ENCODE data around the gene KANSL1. TPM values are rescaled to one million over a fixed set of nuclear protein-coding genes. Genes with fewer than 3 reads are reported as not detected.
A peak's percentile ranks its signal among the peaks of the same experiment; 100 is the strongest.

KANSL1 gene
- total and polyA plus RNA-seq, 7 donors, result 9.7 to 130 (median 70.7) TPM

DNA sequence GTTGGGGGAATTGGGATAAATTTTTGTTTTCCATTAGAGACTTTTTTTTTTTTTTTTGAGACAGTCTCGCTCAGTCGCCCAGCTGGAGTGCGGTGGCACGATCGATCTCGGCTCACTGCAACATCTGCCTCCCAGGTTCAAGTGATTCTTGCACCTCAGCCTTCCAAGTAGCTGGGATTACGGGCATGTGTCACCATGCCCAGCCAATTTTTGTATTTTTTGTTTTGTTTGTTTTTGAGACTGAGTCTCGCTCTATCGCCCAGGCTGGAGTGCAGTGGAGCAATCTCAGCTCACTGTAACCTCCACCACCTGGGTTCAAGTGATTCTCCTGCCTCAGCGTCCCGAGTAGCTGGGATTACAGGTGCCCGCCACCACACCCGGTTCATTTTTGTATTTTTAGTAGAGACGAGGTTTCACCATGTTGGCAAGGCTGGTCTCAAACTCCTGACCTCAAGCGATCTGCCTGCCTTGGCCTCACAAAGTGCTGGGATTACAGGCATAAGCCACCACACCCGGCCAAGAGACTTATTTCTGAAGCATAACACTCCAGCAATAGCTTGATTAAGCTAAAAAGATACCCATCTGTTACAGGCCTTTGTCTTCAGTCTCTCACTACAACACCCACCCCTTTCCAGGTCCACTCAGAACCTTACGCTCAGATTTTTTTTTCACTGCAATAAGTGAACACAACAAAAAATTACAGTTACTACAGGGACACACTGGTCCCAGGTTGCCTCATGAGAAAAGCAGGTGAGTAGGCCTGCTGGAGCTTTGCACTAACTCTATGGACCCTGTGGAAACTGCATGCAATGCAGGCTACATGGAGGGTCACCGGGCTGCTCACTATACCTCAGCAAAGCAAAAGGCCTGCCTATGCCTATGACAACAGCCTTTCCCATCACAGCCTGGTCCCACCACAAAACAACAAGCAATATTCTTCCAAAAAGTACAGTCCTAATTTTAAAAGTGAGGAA lies 34.6 kb downstream of the KANSL1 start:
- Histone ChIP-seq H3K4me3 (no peak overlapping the region), H3K9me3 (no peaks in the 10 kb centered on the region), H3K27ac (peak overlapping the region; percentile 20 to 77 (median 47)), H3K27me3 (no peaks in the 10 kb centered on the region), H3K4me1 (peaks cover 2 to 92% (median 86%) of the 10 kb centered on the region in 4 donors), H3K36me3 (no peaks in the 10 kb centered on the region)
- TF ChIP-seq, protein P1, sequence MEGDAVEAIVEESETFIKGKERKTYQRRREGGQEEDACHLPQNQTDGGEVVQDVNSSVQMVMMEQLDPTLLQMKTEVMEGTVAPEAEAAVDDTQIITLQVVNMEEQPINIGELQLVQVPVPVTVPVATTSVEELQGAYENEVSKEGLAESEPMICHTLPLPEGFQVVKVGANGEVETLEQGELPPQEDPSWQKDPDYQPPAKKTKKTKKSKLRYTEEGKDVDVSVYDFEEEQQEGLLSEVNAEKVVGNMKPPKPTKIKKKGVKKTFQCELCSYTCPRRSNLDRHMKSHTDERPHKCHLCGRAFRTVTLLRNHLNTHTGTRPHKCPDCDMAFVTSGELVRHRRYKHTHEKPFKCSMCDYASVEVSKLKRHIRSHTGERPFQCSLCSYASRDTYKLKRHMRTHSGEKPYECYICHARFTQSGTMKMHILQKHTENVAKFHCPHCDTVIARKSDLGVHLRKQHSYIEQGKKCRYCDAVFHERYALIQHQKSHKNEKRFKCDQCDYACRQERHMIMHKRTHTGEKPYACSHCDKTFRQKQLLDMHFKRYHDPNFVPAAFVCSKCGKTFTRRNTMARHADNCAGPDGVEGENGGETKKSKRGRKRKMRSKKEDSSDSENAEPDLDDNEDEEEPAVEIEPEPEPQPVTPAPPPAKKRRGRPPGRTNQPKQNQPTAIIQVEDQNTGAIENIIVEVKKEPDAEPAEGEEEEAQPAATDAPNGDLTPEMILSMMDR (IDR thresholded peaks at IDR 0.05), result no peak
- no peak for TF ChIP-seq POLR2AphosphoS5 (IDR thresholded peaks at IDR 0.05)
- intact Hi-C loops (cut with DNase I), result no loop called here
- WGBS, 2 donors, result 88 to 92% methylated on average over 18 of the region's 18 CpGs
- no peak for DNase-seq

DNA sequence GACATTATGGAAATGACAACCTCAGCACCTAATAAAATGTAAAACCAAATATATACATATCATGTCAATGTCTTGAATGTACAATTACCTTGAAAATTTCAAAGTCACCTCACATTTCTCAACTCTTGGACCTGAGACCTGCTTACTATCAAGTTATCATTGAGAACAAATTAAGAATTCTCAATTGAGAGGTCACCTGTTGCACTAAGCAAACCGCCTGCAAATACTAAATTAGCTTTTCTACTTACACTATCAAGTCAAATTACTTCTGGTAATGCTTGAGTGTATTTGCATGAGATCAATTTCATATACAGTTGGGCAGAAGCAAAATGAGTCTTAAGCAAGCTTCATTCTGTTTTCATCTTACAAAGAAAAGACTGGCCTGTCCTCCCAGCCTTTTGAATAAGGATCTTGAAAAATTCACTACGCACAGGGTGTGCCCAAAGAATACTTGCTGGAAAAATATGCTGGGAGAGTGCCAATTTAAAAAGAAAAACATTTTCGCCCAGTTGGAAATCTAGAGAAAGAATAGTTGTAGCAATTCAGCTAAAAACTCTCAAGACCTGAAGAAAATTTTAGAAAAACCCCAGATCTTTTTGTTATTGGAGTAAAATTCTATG lies 35.7 kb downstream of the KANSL1 start:
- H3K27ac ChIP-seq, result peak overlapping the region; percentile 20 to 77 (median 47)
- H3K27me3 ChIP-seq, result no peaks in the 10 kb centered on the region
- no peaks in the 10 kb centered on the region for H3K36me3 ChIP-seq
- TF ChIP-seq, protein P1 (IDR thresholded peaks at IDR 0.05), result no peak
- TF ChIP-seq EP300 (IDR thresholded peaks at IDR 0.05) (no peak), POLR2AphosphoS5 (IDR thresholded peaks at IDR 0.05) (no peak), POLR2A (IDR thresholded peaks at IDR 0.05) (no peak)
- H3K4me3 ChIP-seq, result no peak overlapping the region
- no peaks in the 10 kb centered on the region for H3K9me3 ChIP-seq
- peaks cover 2 to 92% (median 86%) of the 10 kb centered on the region in 4 donors for H3K4me1 ChIP-seq
- intact Hi-C loops (cut with DNase I), result no loop called here
- DNase-seq, result no peak
- 70 to 71% methylated on average over 3 of the region's 3 CpGs for WGBS, 2 donors

DNA sequence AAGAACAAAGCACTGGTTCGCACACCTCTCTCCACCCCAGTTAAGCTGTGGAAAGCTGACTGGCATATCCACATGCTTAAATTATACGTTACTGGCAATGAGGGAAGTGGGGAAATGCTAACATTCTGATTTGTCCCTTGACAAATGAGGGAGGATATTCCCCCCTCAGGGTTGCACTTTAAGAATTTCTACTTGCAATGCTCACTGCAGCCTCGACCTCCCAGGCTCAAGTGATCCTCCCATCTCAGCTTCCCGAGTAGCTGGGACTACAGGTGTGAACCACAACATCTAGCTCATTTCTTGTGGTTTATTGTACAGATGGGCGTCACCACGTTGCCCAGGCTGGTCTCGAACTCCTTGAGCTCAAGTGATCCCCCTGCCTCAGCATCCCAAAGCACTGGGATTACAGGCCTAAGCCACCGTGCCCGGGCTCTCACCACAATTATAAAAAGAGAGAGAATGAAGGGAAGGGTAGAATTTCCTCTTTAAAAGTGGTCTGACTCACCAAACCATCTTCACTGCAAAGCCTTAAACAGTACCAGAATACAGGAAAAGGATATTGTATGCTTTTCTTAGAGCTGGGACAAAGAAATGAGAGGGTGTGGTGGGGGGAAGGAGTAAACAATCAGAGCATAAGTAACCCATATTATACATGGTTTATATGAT lies 38.9 kb downstream of the KANSL1 start:
- peak overlapping the region in 3 of 4 donors; percentile 46 to 50 (median 49) for H3K27ac ChIP-seq
- H3K36me3 ChIP-seq, result no peaks in the 10 kb centered on the region
- intact Hi-C loops (cut with DNase I), result loop anchor here (2.0 kb wide), 1 partner anchor 15 kb away; no protein-coding TSS in a partner anchor
- peaks cover 0 to 98% (median 95%) of the 10 kb centered on the region in 4 donors for H3K4me1 ChIP-seq
- H3K9me3 ChIP-seq, result no peaks in the 10 kb centered on the region
- TF ChIP-seq, protein P1 (IDR thresholded peaks at IDR 0.05), result no peak
- TF ChIP-seq POLR2A (IDR thresholded peaks at IDR 0.05) (no peak), EP300 (IDR thresholded peaks at IDR 0.05) (no peak), POLR2AphosphoS5 (IDR thresholded peaks at IDR 0.05) (no peak)
- no peak overlapping the region for H3K4me3 ChIP-seq
- 49 to 56% methylated on average over 9 of the region's 9 CpGs for WGBS, 2 donors
- no peaks in the 10 kb centered on the region for H3K27me3 ChIP-seq
- DNase-seq, result no peak

DNA sequence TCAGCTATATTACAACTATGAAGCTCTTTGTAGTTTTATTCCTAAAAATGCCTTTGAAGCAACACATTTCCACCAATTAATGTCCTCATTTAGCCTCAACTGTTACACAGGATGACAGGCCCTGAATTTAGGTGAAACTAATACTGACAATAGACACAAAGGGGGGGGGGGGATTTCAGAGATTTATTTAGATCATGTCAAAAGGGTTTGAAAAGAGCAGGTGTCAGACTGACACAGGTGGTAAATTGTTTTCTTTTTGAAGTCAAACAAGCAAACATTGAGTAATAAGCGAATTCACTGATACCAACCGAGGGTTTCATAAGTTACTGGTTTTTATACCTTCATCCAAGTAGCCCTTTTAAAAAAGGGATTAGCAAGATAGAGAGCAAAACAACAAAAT lies 40.8 kb downstream of the KANSL1 start:
- Histone ChIP-seq H3K9me3 (no peaks in the 10 kb centered on the region), H3K27ac (peak overlapping the region in 3 of 4 donors; percentile 46 to 50 (median 49)), H3K4me3 (no peak overlapping the region), H3K36me3 (no peaks in the 10 kb centered on the region), H3K4me1 (peaks cover 0 to 88% (median 82%) of the 10 kb centered on the region in 4 donors), H3K27me3 (no peaks in the 10 kb centered on the region)
- WGBS, 2 donors, result 24 to 55% methylated on average over 2 of the region's 2 CpGs
- TF ChIP-seq POLR2A (IDR thresholded peaks at IDR 0.05), result no peak
- no peak for TF ChIP-seq EP300 (IDR thresholded peaks at IDR 0.05)
- no peak for TF ChIP-seq POLR2AphosphoS5 (IDR thresholded peaks at IDR 0.05)
- TF ChIP-seq, protein P1 (IDR thresholded peaks at IDR 0.05), result no peak
- intact Hi-C loops (cut with DNase I), result no loop called here
- DNase-seq, result no peak
